ENCODE data around the gene RABEP2.
A peak's percentile ranks its signal among the peaks of the same experiment; 100 is the strongest.
"Not testable (repeated sequence)": the region's sequence is repeated elsewhere in the genome, so short reads cannot be mapped to it uniquely, and the experiment has no call there.

The RABEP2 gene, protein sequence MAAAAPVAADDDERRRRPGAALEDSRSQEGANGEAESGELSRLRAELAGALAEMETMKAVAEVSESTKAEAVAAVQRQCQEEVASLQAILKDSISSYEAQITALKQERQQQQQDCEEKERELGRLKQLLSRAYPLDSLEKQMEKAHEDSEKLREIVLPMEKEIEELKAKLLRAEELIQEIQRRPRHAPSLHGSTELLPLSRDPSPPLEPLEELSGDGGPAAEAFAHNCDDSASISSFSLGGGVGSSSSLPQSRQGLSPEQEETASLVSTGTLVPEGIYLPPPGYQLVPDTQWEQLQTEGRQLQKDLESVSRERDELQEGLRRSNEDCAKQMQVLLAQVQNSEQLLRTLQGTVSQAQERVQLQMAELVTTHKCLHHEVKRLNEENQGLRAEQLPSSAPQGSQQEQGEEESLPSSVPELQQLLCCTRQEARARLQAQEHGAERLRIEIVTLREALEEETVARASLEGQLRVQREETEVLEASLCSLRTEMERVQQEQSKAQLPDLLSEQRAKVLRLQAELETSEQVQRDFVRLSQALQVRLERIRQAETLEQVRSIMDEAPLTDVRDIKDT

GRCh38 chr16:28924762-28925385 lies at the start of gene RABEP2:
Gene RABEP2 (minus strand): TSS chr16:28925238. CDS start chr16:28925163, 75 bp downstream.
- DNase-seq (ENCODE audit: low read depth) = peak; percentile 87

DNA sequence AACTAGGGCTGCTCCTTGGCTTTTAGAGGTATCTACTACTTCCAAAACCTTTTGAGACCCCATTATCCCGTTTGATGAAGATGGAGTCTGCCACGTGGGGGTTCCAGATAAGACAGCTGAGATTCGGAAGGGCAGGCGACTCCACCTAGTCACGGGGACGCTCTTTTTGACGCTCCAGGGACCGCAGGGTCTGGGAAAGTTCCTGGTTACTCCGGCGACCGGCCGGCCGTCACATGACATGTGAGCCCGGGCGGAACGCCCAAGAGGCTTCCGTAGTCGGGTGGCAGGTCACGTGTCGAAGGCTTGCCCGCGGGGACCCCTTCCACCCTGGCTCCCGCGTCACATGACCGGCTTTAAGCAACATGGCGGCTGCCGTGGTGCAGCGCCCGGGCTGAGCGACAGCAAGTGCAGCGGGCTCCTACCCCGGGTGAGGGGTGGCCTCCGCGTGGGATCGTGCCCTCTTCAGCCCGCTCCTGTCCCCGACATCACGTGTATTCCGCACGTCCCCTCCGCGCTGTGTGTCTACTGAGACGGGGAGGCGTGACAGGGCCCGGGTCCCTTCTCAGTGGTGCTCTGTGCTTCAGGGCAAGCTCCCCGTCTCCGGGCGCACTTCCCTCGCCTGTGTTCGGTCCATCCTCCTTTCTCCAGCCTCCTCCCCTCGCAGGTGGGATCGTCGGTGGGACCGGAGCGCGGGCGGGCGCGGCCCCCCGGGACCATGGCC lies 49.6 kb upstream of the RABEP2 start, which contains the start of gene SPNS1:
Gene SPNS1, plus strand, starts transcription at position 342 of the 721 bp plus-strand sequence. Its CDS starts 374 bp downstream, at position 716.
- DNase-seq (ENCODE audit: low read depth) = peak; percentile 82

DNA sequence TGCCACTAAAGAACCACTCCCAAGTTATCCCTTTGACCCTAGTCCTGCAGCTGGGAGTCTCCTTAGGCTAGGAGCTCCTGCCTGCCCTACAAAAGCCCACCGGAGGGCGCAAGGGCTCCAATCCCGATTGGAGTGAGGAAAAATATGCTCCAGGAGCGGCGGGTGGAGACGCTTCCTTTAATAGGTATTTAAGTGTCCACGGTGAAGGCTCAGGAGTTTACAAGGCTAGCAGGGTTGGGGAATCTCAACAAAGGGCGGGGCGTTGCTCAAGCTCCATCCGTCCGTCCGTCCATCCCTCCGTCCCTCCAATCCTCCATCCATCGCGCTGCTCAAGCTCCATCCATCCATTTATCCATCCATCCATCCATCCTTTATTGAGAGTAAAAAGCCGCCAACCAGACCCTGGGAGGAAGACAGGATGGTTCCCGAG lies 49.0 kb upstream of the RABEP2 start:
- DNase-seq (ENCODE audit: low read depth) = no peak

- not testable (repeated sequence) for DNase-seq (ENCODE audit: low read depth)
Observed at GRCh38 chr16:28969696-28970095, 44.7 kb upstream of the RABEP2 start.

- no peak for DNase-seq (ENCODE audit: low read depth)
Observed at GRCh38 chr16:28967156-28967555, 42.1 kb upstream of the RABEP2 start.

- no peak for DNase-seq (ENCODE audit: low read depth)
Observed at GRCh38 chr16:28964496-28964895, 39.5 kb upstream of the RABEP2 start.

GRCh38 chr16:28964072-28964471 lies 39.0 kb upstream of the RABEP2 start:
- DNase-seq (ENCODE audit: low read depth) = no peak

DNA sequence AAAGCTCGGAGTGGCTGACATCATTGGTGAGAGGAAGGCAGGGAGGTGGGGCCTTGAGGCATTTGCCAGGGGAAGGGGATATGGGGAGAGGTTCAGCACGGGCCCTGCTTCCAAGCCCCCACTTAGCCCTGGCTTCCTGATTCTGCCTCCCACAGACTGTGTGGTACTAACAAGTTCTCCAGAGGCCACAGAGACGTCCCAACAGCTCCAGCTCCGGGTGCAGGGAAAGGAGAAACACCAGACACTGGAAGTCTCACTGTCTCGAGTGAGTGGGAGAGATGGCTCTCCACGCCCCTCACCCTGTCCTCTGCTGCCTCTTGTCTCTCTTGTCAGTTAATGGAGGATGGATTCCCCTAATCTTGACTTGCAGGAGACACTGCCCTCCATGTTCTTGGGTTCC lies 33.8 kb upstream of the RABEP2 start:
- no peak for DNase-seq (ENCODE audit: low read depth)

DNA sequence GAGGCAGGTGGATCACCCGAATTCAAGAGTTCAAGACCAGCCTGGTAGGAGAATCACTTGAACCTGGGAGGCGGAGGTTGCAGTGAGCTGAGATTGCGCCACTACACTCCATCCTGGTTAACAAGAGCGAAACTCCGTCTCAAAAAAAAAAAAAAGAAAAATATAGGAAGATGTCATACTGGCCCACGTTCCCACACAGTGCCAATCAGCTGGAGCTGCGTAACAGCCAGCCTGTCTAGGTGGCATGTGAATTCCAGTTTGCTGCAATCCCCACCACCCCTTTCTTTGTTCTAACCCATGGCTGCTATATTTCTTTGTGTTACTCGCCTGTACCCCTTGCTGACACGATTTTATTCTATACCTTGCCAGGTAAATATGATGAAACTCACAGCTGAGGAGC lies 33.2 kb upstream of the RABEP2 start:
- no peak for DNase-seq (ENCODE audit: low read depth)

GRCh38 chr16:28951410-28951943 lies 26.4 kb upstream of the RABEP2 start:
- DNase-seq (ENCODE audit: low read depth) = no peak

GRCh38 chr16:28950648-28951409 lies 25.8 kb upstream of the RABEP2 start, which contains the start of gene NFATC2IP:
Gene NFATC2IP (plus strand): TSS chr16:28950937. CDS start chr16:28951012, 75 bp downstream.
- peak; percentile 98 for DNase-seq (ENCODE audit: low read depth)

DNA sequence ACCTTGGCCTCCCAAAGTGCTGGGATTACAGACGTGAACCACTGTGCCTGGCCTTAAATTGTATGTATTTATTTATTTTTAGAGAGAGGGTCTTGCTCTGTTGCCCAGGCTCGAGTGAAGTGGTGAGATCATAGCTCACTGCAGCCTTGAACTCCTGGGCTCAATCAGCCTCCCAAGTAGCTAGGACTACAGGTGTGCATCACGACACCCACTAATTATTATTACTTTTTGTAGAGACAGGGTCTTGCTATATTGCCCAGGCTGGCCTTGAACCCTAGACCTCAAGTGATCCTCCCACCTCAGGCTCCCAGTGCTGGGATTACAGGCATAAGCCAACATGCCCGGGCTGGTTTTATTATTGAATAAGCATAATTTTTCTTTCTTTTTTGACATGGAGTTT lies 21.6 kb upstream of the RABEP2 start:
- DNase-seq (ENCODE audit: low read depth) = no peak

- no peak for DNase-seq (ENCODE audit: low read depth)
Observed at GRCh38 chr16:28943281-28943680, 18.2 kb upstream of the RABEP2 start.

DNA sequence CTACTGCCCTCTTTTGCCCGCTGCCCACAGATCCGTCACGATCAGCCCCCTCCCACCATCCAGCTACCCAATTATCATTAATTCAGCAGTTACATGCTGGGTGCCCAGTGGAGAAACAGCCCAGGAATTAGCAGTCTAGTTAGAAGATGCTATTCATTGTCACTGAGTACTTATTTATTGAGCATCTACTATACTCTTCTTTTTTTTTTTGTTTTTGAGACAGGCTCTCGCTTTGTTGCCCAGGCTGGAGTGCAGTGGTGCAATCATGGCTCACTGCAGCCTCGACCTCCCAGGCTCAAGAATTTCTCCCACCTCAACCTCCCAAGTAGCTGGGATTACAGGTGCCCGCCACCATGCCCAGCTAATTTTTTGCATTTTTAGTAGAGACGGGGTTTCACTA lies 14.8 kb upstream of the RABEP2 start:
- DNase-seq (ENCODE audit: low read depth) = not testable (repeated sequence)

DNA sequence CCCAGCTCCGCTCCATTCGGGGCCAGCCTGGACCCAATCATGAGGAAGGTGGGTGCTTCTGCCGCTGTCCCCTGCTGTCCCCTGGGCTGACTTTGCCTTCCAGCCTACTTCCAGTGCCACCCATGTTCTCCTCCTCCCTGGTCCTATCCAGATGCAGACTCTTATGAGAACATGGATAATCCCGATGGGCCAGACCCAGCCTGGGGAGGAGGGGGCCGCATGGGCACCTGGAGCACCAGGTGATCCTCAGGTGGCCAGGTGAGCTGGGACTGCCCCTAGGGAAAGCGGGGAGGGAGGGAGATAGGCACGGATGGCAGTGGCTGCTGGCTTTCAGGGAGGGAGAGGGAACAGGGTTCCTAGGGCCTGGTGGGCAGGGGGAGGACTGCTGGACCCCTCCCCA lies 13.7 kb upstream of the RABEP2 start:
- DNase-seq (ENCODE audit: low read depth) = no peak

DNA sequence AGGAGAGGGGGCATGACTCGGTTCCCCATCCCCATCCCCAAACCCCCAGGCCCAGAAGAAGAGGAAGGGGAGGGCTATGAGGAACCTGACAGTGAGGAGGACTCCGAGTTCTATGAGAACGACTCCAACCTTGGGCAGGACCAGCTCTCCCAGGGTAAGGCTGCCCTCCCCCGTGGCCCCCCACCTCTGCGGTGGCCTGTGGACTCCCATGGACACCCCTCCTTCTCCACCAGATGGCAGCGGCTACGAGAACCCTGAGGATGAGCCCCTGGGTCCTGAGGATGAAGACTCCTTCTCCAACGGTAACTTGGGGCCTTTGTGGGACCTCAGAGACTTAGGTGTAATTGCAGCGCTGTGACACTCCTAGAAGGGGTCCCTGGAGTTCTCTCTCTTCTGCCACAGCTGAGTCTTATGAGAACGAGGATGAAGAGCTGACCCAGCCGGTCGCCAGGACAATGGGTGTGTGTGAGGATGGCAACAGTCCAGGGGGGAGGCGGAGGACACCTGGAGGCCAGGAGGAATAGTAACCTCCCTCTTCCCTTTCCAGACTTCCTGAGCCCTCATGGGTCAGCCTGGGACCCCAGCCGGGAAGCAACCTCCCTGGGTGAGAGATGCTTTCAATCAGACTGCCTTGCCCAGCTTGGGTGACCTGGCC lies 12.3 kb upstream of the RABEP2 start:
- DNase-seq (ENCODE audit: low read depth) = no peak

DNA sequence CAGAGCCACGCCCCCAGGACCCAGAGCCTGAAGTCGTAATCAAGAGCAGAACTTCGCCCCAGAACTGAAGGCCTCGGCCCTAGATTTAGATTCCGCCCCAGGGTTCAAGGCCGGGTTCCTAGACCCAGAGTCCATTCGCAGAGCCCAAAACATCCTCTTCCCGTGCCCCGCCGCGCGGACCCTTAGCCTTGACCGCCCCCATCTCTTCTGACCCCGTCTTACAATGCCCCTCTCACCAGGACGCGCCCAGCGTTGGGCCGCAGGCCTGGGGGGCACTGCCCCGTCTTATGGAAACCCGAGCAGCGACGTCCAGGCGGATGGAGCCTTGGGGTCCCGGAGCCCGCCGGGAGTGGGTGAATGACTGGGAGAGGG lies 11.7 kb upstream of the RABEP2 start:
- DNase-seq (ENCODE audit: low read depth) = no peak

GRCh38 chr16:28935924-28936783 lies 11.1 kb upstream of the RABEP2 start:
- peak; percentile 63 for DNase-seq (ENCODE audit: low read depth)

- no peak for DNase-seq (ENCODE audit: low read depth)
Observed at GRCh38 chr16:28935346-28935745, 10.3 kb upstream of the RABEP2 start.

GRCh38 chr16:28933171-28933570 lies 8.1 kb upstream of the RABEP2 start:
- DNase-seq (ENCODE audit: low read depth) = no peak

Data from T-helper 22 cell (primary cell).